ENCODE measurements around the gene HNRNPL.

DNA sequence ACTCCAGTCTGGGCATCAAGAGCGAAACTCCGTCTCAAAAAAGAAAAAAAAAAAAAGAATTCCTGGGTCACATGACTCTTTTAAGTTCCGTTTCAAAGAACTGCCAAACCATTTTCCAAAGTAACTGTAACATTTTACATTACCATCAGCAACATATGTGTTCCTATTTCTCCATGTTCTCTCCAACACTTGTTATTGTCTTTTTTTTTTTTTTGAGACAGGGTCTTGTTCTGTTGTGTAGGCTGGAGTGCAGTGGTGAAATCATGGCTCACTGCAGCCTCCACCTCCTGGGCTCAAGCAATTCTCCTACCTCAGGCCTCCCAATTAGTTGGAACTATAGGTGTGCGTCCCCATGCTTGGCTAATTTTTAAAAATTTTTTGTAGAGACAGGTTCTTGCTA is 54.2 kb downstream of the HNRNPL start:
- TF ChIP-seq, protein P1, sequence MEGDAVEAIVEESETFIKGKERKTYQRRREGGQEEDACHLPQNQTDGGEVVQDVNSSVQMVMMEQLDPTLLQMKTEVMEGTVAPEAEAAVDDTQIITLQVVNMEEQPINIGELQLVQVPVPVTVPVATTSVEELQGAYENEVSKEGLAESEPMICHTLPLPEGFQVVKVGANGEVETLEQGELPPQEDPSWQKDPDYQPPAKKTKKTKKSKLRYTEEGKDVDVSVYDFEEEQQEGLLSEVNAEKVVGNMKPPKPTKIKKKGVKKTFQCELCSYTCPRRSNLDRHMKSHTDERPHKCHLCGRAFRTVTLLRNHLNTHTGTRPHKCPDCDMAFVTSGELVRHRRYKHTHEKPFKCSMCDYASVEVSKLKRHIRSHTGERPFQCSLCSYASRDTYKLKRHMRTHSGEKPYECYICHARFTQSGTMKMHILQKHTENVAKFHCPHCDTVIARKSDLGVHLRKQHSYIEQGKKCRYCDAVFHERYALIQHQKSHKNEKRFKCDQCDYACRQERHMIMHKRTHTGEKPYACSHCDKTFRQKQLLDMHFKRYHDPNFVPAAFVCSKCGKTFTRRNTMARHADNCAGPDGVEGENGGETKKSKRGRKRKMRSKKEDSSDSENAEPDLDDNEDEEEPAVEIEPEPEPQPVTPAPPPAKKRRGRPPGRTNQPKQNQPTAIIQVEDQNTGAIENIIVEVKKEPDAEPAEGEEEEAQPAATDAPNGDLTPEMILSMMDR (conservative IDR thresholded peaks at IDR 0.05) = no peak
- TF ChIP-seq EZH2 (IDR thresholded peaks at IDR 0.05; ENCODE audit: low read depth) = no peak

All from PC-9 (cell line).